NCI-H69 (cell line): ENCODE measurements around the gene FBXL19.
A peak's percentile ranks its signal among the peaks of the same experiment; 100 is the strongest.
"Not testable (repeated sequence)": the region's sequence is repeated elsewhere in the genome, so short reads cannot be mapped to it uniquely, and the experiment has no call there.

Source experiments
- DNase-seq: peaks from one replicate; lab custom pipeline; 2025; lab: John Stamatoyannopoulos, UW

Gene FBXL19, protein sequence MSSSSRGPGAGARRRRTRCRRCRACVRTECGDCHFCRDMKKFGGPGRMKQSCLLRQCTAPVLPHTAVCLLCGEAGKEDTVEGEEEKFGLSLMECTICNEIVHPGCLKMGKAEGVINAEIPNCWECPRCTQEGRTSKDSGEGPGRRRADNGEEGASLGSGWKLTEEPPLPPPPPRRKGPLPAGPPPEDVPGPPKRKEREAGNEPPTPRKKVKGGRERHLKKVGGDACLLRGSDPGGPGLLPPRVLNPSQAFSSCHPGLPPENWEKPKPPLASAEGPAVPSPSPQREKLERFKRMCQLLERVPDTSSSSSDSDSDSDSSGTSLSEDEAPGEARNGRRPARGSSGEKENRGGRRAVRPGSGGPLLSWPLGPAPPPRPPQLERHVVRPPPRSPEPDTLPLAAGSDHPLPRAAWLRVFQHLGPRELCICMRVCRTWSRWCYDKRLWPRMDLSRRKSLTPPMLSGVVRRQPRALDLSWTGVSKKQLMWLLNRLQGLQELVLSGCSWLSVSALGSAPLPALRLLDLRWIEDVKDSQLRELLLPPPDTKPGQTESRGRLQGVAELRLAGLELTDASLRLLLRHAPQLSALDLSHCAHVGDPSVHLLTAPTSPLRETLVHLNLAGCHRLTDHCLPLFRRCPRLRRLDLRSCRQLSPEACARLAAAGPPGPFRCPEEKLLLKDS

GRCh38 chr16:30923554-30924075, at the start of gene FBXL19:
Gene FBXL19, plus strand, starts transcription at chr16:30923572. Its CDS starts 2,183 bp downstream, at chr16:30925755.
- DNase-seq, result no peak

DNA sequence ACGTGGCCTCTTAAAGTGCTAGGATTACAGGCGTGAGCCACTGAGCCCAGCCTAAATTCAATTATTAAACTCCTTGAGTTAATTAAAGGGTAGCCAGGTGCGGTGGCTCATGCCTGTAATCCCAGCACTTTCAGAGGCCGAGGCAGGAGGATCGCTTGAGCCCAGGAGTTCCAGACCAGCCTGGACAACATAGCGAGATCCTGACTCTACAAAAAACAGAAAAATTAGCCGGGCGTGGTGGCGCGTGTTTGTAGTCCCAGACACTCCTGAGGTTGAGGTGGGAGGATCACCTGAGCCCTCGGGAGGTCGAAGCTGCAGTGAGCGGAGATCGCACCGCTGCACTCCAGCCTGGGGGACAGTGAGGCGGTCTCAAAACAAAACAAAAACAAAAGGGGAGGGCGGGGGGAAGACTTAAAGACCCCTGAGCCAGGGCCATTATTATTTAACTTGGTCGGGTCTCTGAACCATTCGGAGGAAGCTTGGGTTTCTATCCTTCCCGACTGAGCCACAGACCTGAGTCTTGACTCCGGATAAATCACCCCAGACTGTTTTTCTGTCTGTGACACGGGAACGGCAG, 49.0 kb upstream of the FBXL19 start:
- DNase-seq, result peak; percentile 51

- DNase-seq, result peak; percentile 98
Measured at GRCh38 chr16:30874821-30875717, 48.3 kb upstream of the FBXL19 start.

- peak; percentile 59 for DNase-seq
Measured at GRCh38 chr16:30875871-30876801, 47.2 kb upstream of the FBXL19 start.

GRCh38 chr16:30876867-30877266, 46.5 kb upstream of the FBXL19 start:
- DNase-seq, result peak; percentile 31

GRCh38 chr16:30882429-30883310, 40.7 kb upstream of the FBXL19 start:
- DNase-seq, result peak; percentile 25

GRCh38 chr16:30884760-30885159, 38.6 kb upstream of the FBXL19 start:
- no peak for DNase-seq

DNA sequence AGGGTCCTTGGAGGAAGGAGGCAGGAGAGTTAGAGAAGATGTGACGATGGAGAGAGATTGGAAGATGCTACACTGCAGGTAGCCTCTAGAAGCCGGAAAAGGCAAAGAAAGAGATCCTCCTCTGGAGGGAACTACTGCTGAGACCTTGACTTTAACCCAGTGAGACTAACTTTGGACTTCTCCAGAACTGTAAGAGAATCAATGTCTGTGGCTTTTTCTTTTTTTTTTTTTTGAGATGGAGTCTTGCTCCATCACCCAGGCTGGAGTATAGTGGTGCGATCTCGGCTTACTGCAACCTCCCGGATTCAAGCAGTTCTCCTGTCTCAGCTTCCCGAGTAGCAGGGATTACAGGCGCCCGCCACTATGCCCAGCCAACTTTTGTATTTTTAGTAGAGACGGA, 38.2 kb upstream of the FBXL19 start:
- no peak for DNase-seq

DNA sequence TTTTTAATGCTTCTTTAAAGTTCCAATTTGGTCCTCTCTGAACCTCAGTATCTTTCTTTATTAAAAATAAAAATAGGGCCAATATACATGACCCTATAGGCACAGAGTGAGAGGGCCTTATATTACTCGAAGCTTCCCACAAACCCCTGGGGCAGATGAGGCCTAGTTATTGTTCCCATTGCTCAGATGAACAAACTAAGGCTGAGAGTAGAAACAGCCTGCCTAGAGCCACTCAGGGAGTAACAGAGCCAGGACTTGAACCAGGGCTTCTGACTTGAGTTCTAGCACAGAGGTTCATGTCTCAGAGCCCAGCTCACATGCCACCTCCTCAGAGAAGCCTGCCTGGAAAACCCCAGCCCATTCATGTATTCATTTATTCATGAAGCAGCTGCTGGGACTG, 37.2 kb upstream of the FBXL19 start:
- no peak for DNase-seq

GRCh38 chr16:30887927-30888326, 35.4 kb upstream of the FBXL19 start:
- no peak for DNase-seq

- no peak for DNase-seq
Measured at GRCh38 chr16:30888856-30889499, 34.4 kb upstream of the FBXL19 start.

DNA sequence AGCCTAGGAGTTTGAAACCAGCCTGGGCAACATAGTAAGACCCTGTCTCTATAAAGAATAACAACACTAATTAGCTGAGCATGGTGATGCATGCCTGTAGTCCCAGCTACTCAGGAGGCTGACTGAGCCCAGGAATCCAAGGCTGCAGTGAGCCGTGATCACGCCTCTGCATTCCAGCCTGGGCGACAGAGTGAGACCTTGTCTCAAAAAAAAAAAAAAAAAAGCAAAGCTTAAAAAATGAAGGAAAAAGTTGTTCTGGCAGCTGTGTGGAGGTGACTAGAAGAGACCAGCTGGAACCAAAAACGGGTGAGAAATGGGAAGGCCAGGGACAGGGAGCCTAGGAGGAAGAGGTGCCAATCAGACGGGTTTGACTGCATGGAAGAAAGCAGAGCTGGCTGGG, 33.7 kb upstream of the FBXL19 start:
- no peak for DNase-seq

DNA sequence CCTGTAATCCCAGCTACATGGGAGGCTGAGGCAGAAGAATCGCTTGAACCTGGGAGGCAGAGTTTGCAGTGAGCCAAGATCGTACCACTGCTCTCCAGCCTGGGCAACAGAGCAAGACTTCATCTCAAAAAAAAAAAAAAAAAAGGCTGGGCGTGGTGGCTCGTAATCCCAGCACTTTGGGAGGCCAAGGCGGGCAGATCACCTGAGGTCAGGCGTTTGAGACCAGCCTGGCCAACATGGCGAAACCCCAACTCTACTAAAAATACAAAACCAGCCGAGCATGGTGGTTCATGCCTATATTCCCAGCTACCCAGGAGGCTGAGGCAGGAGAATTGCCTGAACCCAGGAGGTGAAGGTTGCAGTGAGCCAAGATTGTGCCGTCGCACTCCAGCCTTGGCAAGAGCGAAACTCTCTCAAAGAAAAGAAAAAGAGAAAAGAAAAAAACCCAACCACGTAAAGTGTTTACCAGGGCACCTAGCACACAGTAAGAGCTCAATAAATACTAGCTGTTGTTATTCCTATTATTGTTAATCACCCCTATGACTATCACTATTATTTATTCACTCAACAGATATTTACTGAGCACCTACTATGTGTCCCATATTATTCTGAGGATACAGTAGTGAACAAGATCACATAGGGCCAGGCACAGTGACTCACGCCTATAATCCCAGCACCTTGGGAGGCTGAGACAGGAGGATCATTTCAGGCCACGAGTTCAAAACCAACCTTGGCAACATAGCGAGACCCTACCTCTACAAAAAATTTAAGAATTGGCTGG, 32.1 kb upstream of the FBXL19 start:
- not testable (repeated sequence) for DNase-seq

GRCh38 chr16:30892670-30893416, 30.5 kb upstream of the FBXL19 start:
- DNase-seq, result no peak

DNA sequence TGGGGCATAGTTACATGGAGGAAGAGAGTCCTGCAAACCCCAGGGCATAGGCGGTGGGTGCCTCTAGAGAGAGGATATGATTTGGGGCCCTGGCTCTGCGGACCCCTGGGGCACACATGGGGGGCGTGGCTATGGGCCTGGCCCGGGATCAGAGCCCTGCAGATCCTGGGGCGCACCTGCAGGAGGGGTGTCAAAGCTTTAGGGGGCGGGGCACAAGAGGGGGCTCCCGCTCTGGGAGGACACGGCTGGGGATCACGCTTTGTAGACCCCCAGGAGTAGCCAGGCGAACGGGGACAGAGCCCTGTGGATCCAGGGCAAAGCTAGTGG, 30.0 kb upstream of the FBXL19 start:
- peak; percentile 46 for DNase-seq

DNA sequence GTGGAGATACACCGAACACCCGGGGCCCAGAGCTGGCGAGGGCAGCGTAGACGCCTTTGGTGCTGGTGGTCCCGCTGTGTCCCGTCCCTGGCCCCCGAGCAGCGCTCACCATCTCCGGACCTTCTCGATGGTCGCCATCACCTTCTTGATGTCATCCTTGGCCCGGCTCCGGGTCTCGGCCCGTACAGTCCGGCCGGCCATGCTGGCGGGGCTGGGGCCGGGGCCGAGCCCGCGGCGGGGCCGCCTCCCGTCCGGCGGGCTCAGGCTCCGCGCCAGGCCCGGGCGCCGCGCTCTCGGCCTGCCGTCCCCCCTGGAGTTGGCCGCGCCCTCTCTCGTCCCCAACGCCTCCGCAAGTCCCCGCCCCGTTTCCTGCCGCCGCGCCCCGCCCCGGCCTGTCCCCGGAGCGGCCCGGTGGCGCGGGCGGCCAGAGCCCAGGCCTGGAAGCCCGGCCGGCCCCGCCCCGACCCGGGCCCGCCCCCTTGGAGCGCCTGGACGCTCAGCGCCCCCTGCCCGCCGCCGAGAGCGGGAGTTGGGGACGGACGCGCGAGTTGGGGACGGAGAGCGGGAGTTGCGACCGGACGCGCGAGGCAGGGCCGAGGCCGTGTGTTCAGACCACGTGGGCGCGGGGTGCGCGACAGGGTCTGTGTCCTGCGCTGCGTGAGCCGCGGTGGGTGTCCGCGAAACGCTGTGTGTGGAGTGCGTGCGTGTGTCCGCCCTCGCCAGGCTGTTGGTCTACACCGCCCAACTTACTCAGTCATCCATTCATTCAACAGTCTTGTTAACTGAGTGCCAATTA, 29.4 kb upstream of the FBXL19 start, which contains the start of gene BCL7C:
BCL7C (minus strand) TSS at position 334 of the 796 bp plus-strand sequence; CDS start at position 201, 133 bp downstream.
- DNase-seq, result peak; percentile 96
